HG03025 (cell line): ENCODE results near the gene TMEM167B.
"Not testable (repeated sequence)": the region's sequence is repeated elsewhere in the genome, so short reads cannot be mapped to it uniquely, and the experiment has no call there.

ENCODE experiments used
- ATAC-seq: cut with Tn5 transposase; IDR thresholded peaks from one replicate; pipeline ENCODE4 v1.9.1; 2021; ENCODE audit warnings: mild to moderate bottlenecking, moderate library complexity; ENCODE audit not compliant: unreplicated experiment, low FRiP score

TMEM167B gene

GRCh38 chr1:109090196-109091077, at the start of gene TMEM167B:
TSS of gene TMEM167B (plus strand) at chr1:109090764. CDS start at chr1:109090873, 109 bp downstream.
- ATAC-seq: peak; percentile 88

- ATAC-seq: peak; percentile 30
Measured at GRCh38 chr1:109040989-109041620, 49.5 kb upstream of the TMEM167B start.

DNA sequence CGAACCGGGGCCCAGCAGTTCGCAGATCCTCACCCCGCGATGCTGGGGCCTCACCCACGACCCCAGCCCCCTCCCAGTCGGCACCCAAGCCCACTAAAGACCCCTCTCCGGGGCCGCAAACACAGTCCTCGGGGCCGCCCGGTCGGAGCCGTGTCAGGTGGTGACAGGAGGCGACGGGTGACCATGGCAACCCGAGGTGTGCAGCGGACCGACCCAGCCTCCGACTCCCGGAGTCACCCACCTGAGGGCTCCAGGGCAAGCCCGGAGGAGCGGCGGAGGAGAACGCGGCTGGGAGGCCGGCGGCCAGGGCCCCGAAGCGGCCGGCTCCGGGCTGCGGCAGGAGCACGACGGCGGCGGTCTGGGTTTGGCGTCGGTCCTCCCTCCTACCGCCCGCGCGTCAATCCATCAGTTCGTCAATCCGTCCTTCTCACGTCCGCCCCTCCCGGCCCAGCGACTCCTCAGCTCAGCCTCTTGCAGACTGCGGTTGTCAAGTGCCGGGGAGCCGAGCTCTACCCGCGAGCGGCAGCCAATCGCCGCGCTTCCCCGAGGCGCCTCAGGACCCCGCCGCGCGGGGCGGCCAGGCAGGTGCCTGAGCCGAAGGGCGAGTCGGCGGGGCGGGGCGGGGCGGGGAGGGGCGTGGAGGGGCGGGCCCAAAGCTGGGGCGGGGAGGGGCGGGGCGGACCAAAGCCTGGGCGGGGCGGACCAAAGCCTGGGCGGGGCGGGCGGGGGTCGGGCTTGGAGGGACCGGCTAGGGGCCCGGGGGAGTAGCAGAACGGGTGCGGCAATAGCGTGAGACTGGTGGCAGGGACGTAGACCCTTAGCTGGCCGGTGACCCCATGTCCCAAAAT, 48.7 kb upstream of the TMEM167B start, which contains the start of gene WDR47:
Gene WDR47 (minus strand): TSS at position 482 of the 848 bp plus-strand sequence. CDS start 18,590 bp downstream, outside the sequence.
- ATAC-seq: peak; percentile 91

DNA sequence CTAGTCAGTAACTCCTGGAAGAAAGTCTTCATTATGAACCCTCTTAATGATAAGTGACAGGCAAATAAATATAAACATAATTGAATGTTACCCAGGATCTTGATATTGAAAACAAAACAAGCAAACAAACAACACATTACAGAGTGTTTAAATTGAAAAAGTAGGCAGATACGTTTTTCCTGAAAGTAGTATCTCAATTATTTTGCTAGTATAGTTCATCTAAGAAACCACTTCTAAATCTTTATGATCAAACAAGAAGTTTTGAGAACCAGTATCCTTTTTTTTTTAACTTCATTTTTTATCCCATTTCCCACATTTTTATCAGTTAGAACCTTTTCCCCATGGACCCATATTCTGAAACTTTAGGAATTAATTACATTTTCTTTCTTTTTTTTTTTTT, 45.0 kb upstream of the TMEM167B start:
- no peak for ATAC-seq

- ATAC-seq: no peak
Measured at GRCh38 chr1:109046671-109047070, 43.9 kb upstream of the TMEM167B start.

DNA sequence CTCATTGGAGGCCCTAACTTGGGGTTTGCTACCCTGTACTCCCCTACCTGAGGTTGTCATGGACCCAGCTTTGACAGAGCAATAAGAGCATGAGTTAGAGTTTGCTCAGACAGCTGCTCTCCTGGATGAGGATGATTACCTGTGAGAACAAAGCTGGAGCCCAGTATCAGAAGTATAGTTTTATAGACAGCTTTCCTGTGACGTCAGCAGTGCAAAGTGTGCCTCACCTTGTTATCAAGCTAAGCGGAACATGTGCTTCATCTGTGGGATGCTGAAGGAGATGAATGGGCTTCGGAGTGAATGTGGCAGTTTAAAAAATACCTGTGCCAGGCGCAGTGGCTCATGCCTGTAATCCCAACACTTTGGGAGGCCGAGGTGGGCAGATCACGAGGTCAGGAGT, 43.2 kb upstream of the TMEM167B start:
- no peak for ATAC-seq

GRCh38 chr1:109048335-109048734, 42.2 kb upstream of the TMEM167B start:
- no peak for ATAC-seq

DNA sequence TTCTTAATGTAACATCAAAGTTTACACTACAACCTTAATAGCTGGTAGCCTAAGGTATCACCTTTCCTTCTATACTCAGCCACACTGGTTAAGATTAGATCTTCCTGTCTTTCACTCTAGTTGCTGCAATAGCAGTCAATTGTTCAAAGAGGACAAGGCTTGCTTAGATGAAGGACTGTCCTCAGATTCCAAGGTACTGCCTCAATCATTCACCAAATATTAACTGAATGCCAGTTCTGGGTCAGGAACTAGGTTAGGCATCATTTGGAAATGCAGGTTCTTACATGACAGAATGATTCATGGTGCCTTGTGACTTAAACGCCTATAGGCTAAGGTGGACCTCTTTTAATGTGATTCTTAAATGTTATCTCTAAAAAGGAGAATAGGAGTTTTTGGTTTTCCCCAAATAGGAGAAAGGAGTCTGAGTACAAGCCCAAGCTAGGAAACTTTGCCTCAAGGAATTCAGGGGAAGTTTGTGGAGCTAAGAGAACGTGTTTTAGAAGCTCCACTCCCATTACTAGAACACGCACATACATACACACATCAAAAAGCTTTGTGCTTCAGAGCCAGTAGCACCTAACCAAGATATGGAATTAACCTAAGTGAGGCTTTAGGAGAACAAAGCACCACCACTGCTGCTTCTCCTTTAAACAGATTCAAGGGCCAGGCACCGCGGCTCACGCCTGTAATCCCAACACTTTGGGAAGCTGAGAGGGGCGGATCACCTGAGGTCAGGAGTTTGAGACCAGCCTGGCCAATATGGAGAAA, 40.2 kb upstream of the TMEM167B start:
- ATAC-seq: no peak

GRCh38 chr1:109052145-109052544, 38.4 kb upstream of the TMEM167B start:
- not testable (repeated sequence) for ATAC-seq

GRCh38 chr1:109056064-109056463, 34.5 kb upstream of the TMEM167B start:
- ATAC-seq: no peak

- no peak for ATAC-seq
Measured at GRCh38 chr1:109059026-109059425, 31.5 kb upstream of the TMEM167B start.

DNA sequence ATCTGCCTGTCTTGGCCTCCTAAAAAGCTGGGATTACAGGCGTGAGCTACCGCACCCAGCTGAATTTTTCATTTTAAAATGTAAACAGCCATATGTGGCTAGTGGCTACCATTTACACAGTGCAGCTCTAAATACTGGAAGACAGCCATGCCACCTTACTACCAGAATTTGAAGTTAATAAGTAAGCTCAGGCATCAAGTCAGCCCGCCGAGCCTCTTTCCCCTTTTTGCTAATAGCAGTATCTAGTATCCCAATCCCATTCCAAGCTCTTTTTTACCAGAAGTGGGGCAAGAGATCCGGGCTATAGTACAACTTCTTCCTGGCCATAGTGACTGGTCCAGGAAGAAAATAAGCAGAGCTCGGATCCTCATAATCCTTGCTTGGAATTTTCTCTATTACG, 29.9 kb upstream of the TMEM167B start:
- no peak for ATAC-seq

DNA sequence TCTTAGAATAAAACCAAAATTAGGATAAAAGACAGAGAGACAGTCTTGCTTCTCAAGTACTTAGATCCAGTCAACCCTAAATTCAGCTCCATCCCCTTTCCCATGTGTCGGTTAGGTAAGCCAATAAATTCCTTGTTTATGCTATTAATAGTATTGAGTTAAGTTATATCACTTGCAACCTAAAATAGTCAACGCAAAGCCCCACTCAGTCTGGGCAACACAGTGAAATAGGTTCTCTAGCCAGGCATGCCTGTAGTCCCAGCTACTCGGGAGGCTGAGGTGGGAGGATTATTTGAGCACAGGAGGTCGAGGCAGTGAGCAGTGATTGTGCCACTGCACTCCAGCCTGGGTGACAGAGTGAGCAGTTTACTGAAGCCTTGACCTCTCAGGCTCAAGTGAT, 29.4 kb upstream of the TMEM167B start:
- no peak for ATAC-seq

GRCh38 chr1:109065137-109065536, 25.4 kb upstream of the TMEM167B start:
- ATAC-seq: no peak

GRCh38 chr1:109067883-109068282, 22.7 kb upstream of the TMEM167B start:
- ATAC-seq: no peak

DNA sequence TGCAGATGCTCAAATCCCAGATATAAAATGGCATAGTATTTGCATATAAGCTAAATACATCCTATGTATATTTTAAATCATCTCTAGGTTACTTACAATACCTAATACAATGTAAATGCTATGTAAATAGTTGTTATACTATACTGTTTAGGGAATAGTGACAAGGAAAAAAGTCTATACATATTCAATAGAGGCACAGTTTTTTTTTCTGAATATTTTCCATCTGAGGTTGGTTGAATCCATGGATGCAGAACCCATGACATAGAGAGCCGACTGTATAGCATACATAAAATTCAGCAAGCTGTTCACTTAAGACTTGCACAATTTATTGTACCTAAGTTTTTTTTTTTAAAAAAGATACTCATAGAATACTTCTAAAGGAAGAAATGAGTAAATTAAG, 21.3 kb upstream of the TMEM167B start:
- ATAC-seq: no peak

DNA sequence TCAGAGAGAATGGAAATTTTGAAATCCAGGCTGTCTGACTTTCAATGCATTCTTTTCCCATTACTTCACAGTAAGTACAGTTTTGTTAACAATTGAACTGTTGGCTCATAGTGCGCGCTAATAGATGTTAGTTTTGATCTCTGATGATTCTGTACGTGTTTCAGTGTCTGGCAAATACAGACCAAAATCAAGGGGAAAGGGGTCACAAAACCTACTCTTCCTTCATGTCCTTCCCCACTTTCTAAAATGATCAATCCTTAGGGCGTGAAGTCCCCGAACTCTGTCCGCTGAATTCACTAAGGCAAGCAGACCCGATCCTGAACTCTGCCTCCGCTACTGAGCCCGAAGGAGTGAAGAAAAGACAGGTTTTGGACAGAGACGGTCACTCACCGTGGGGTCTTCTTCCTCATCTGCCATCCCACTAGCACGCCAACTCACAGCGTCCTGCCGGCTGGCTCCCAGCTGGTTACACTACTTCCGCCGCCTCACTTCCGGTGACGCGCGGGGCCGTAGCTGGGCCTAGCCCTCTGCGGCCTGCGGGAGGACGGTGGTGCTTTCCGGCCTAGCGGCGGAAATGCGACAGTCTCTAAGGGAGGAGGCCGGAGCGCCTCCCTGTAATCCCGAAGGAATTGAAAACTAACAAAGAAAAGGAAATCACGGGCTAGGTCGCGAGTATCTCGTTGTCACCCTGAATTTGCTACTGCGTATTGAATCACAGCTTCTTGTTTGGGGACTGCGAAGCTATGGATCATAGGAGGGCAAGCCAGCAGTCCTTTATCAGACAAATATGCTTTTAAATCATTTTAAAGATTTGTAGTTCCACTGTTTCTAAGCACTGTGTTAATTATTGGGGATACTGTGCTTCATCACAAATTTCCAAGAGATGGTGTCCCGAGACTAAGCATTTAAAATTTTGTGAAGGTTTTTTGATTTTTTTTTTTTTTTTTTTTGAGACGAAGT, 14.8 kb upstream of the TMEM167B start, which contains the start of gene TAF13:
Gene TAF13 (minus strand): TSS at position 473 of the 960 bp plus-strand sequence. CDS start 56 bp downstream, at position 417.
- ATAC-seq: peak; percentile 98

- ATAC-seq: no peak
Measured at GRCh38 chr1:109078317-109078716, 12.2 kb upstream of the TMEM167B start.

- no peak for ATAC-seq
Measured at GRCh38 chr1:109079240-109079622, 11.3 kb upstream of the TMEM167B start.
